NCI-H510A (cell line): Measurements from ENCODE around the gene GAS2L1.
"Not testable (repeated sequence)": the region's sequence is repeated elsewhere in the genome, so short reads cannot be mapped to it uniquely, and the experiment has no call there.

Experiments used
- DNase-seq: peaks from one replicate; lab custom pipeline; 2025; lab: John Stamatoyannopoulos, UW

Gene GAS2L1

DNA sequence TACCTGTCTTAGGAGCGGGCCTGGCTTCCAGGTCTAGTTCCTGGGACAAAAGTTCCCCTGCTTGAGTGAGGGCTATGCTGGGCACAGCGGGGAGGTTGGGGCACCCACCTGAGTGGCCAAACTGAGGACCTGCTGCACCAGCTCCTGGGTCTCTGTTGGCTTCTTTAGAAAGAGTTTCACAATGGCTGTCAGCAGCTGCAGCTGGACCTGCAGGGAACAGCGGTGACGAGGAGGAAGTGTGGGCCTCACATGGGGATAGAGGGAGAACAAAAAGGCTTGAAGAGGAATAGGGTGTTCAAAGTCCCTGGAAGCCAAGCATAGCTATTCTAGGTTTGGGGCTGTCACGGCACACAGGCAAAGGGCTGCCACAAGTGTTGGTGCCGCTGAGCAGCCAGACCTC lies 35.7 kb downstream of the GAS2L1 start:
- DNase-seq = no peak

DNA sequence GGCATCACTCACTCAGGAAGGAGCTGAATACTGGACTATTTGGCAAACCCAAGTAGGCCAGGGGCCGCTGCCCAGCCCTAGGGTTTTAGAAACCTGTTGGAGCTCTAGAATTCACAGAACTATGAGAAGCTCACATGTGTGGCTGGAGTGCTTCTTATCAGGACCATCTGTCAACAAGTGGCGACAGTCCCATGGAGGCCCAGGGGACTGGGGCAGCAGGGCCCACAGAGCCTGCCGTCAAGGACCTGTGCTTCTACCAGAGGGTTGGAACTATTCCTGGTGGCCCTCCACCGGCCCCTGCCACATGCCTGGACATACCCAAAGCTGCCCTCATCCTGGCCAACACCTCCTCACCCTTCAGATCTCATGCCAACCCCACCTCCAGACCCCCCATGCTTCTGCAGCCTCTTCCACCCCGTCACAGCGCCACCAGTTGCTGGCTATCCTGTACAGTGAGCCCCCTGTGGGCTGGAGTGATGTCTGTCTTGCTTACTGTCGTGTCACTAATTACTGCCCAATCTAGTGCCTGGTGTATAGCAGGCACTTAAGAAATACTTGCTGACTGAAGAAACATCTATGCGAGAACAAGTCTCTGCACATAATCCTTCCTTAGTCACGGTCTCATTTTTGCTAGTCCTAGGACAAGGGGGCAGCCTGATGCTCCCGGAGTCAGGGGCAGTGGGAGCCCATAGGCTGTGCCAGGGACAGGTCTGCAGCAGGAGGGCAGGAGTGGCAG lies 36.3 kb downstream of the GAS2L1 start:
- no peak for DNase-seq

DNA sequence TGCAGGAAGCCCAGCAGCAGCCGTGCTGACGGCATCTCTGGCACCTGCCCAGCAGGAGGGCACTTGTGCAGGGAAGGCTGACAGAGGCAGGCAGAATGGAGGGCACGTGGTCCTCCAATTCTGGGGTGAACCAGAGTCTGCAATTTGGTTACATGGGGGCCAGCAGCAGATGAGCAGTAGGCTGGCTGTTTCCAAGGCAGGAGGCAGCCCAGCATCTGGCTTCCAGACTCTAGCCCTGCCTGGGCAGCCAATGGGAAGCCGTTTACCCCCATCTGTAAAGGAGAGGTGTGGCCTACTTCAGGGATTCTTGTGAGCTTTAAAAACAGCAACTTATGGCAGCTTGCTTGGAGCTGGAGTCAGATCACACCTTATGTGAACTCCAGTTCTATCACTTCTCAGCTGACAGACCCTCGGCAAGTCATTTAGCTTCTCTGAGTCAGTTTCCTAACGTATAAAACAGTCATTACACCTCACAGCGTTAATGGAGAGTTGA lies 36.9 kb downstream of the GAS2L1 start:
- no peak for DNase-seq

DNA sequence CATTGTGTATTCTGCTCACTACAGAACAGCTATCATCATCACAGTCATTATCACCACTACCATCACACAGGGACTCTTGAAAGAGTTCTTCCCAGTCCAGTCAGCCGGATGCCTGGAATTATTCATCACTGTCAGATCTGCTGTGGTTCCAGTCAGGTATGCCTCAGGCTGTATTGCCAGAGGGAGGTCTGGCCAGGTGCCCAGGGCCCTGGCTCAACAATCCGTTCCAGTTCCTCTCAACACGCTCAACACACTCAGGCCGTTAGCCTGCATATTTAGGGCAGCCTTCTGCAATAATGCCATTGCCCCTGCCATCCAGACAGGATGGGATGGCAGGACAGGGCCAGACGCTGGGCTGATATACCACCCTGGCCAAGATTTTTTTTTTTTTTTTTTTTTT lies 37.7 kb downstream of the GAS2L1 start:
- DNase-seq = peak; percentile 65

DNA sequence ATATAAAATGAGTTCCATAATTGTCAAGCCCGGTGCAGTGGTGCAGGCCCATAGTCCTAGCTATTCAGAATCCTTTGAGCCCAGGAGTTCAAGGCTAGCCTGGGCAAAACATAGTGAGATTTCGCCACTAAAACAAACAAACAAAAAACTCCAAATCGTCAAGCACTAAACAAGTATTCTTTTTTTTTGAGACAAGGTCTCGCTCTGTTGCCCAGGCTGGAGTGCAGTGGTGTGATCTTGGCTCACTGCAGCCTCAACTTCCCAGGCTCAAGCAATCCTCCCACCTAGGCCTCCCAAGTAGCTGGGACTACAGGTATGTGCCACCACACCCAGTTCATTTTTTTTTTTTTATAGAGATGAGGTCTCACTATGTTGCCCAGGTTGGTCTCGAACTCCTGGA lies 38.4 kb downstream of the GAS2L1 start:
- not testable (repeated sequence) for DNase-seq

DNA sequence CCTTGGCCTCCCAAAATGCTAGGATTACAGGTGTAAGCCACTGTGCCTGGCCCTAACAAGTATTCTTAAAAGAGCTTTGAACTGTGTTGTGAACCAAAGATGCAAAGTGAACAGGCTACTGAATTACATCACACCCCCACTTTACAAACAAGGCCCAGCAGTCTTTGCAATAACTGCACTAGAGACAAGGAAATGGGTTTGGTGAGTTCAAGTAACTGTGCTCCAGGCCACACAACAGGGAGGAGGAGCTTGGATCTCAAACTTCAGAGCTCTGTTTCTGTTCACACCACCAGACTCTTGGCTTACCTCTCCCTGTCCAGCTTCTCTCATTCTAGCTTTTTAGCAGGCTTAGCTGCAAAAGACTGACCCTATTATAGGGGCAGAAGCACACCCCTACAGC lies 39.5 kb downstream of the GAS2L1 start:
- no peak for DNase-seq

DNA sequence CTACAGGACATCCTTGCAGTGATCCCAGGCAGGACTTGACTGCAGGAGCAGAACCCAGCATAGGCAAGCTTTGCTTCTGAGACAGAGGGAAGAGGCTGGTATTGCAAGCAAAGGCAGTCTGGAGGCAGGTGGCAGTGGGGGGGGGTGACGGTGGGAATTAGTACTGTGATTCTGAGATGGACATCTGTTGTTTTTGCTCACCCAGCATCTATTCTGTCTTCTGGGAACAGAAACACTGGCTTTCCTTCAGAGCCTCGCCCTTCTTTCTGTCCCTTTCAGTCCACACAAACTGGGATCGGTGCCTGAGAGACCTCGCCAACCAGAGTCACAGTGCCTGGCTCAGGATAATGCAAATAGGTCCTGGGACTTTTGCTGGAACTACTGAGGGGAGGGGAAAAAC lies 40.2 kb downstream of the GAS2L1 start:
- no peak for DNase-seq

DNA sequence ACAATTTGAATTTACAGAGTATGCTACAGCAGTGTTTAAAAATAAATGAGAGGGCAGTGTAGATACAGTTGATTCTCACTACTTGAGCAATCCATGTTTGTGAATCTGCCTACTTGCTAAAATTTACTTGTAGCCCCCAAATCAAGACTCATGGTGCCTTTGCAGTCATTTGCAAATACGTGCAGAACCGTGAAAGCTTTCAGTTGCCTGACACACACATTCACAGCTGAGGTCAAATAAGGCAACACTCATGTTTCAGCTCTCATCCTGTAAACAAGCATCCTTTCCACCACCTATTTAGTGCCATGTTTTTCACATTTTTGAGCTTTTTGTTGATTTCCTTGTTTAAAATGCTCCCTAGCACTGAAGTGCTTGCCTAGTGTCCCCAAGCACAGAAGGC lies 41.6 kb downstream of the GAS2L1 start:
- DNase-seq = no peak

DNA sequence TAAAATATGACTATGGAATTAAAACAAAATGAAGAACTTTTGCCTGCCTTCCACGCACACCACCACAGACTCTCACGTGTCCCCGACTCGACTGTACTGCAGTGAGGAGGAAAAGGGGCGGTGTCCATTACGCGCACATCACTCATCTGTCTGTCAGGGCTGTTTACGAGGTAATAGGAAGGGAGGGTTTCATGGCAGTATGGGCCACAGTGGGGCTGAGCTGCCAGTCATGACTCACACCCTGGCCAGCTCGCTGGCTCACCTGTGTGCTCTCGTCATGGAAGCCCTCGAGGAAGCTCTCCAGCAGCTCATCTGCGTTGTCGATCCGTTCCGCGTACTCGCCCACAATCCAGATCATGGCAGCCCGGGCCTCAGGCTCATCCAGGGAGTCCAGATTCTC lies 42.5 kb downstream of the GAS2L1 start:
- peak; percentile 88 for DNase-seq

DNA sequence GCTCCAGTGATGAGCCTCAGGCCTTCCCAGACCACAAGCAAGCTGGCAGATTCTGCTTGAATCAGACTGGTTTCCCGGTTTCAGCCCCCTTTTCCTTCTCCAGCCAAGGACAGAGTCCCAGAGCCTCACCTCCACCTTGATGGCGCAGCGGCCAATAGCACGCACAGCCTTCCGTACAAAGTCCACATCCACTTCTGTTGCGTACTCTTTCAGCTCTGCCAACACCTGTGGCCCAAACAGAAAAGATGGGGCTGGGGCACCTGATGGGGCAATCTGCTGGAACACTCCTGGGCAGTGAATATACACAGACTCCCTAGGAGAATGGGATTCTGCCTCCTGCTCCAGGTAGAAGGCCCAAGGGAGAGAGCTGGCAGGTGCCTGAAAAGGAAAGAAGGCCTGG lies 44.6 kb downstream of the GAS2L1 start:
- DNase-seq = no peak

DNA sequence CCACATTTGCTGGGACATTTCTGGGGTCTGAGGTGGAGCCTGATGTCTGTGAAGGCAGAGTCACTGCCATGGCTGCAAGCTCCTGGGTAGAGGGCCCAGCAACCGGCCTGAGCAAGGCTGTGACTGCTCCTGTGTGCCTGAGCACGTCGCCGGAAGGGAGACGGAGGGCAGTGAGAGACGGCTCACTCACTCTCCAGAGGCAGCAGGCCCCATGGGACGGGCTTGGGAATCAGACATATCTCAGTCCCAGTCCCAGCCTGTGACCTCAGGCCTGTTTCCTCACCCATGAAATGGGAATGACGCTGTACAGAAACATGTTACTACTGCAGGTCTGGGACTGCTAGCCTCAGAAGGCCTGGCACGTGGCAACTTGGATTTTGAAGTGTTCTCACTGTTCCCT lies 45.4 kb downstream of the GAS2L1 start:
- DNase-seq = no peak

DNA sequence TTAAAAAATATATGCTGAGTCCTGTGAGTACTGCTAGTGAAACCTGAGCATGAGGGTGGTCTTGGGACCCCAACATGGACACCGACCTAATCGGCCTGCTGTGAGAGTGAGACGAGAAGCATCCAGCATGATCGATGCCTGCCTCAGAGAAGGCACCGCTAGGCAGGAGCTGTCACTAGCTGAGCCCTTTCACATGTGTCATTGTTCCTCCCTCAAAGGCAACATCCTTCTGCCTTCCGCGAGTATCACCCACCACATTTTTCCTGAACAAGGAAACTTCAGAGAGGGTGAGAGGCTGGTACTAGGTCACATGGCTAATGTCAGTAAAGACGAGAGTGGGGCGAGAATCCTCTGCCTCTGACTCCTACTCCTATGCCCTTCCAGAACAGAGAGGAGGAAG lies 46.3 kb downstream of the GAS2L1 start:
- DNase-seq = no peak

DNA sequence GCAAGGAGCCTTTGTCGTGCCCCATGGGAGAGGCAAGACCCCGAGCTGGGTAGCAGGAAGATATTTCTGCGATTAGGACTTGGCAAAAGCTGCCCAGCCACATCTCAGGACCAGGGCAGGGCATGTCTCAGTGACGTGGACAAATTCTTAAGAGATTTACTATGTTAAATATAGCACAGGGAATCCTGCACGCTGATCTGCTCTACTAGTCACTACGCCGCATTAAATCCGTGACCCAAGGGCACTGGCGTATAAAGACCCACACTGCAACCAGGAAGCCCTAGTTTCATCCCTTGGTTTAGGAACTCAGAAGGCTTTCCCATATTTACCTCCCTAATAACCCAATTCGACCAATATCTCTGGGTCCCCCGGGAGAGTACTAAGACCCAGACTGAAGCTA lies 46.8 kb downstream of the GAS2L1 start:
- DNase-seq = no peak

DNA sequence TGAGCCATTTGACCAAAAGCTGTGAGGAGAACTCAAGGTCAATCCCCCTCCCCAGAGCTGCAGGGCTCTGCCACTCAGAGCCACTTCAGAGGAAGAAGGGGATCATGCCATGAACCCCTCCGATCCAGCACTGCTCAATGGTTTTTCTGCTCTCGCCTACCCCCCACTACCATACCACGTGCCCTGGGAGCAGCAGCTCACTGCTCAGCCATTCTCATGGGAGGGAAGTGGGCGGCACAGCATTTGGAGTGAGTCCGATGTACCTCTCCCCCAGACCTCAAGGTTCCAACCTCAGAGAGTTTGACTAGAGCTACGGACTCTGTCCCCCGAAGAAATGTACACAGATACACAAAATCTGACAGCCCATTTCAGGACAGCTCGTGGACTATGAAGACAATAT lies 47.4 kb downstream of the GAS2L1 start:
- no peak for DNase-seq

DNA sequence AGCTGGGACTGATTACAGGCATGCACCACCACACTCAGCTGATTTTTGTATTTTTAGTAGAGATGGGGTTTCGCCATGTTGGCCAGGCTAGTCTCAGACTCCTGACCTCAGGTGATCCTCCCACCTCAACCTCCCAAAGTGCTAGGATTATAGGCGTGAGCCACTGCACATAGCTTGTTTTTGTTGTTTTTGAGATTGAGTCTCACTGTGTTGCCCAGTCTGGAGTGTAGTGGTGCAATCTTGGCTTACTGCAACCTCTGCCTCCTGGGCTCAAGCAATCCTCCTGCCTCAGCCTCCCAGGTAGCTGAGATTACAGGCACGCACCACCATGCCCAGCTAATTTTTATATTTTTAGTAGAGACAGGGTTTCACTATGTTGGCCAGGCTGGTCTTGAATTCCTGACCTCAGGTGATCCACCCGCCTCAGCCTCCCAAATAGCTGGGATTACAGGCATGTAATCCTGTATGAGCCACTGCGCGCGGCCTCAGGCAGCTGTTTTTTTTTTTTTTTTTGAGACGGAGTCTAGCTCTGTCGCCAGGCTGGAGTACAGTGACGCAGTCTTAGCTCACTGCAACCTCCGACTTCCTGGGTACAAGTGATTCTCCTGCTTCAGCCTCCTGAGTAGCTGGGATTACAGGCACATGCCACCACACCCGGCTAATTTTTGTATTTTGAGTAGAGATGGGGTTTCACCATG lies 50.9 kb downstream of the GAS2L1 start:
- not testable (repeated sequence) for DNase-seq

DNA sequence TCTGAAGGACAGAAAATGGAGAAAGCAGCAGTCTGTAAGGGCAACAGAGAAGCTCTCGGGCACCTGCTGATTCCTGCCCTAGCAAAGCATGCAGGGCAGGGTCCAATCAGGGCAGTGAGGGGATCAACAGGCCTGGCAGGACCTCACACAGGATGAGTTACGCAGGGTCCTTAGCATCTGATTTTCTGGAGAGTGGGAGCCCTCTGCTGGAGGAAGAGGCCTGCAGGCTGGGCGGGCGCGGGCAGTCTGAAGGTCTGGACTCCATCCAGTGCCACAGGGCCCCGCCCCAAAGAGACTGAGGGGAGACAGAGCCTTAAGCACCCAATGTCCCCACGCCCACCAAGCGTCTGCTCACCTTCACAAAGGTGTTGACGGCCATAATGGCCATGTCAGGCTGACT lies 53.0 kb downstream of the GAS2L1 start:
- DNase-seq = no peak
